DND-41 (cell line): ENCODE results near the gene ARHGAP28.

Source experiments
- ATAC-seq: fragments of 200-7000 bp; cut with Tn5 transposase; 3 replicates; pipeline ENCODE4 v1.9.1; 2021; ENCODE audit warnings: low read depth; ENCODE audit not compliant: insufficient read depth
- DNase-seq: peaks from one replicate; pipeline ENCODE4 v3.0.0-alpha.2; 2020
- H2AFZ ChIP-seq: 2 replicates; pipeline ENCODE4 v1.6.0; 2012; ENCODE audit warnings: low read depth, low read length
- H3K27ac ChIP-seq: 2 replicates; pipeline ENCODE4 v1.5.1; 2012; ENCODE audit warnings: low read length, inconsistent platforms
- H3K27me3 ChIP-seq: fragments of 200-600 bp; sonication (generic); 2 replicates; pipeline ENCODE4 v1.6.0; 2012; ENCODE audit warnings: low read length, mild to moderate bottlenecking, inconsistent platforms; ENCODE audit not compliant: insufficient read depth, poor library complexity
- H3K36me3 ChIP-seq: 2 replicates; pipeline ENCODE4 v1.5.1; 2012; ENCODE audit warnings: low read length, inconsistent platforms; ENCODE audit not compliant: insufficient read depth
- H3K4me1 ChIP-seq: 2 replicates; pipeline ENCODE4 v1.5.1; 2012; ENCODE audit warnings: mild to moderate bottlenecking, low read length; ENCODE audit not compliant: insufficient read depth
- H3K4me2 ChIP-seq: 2 replicates; pipeline ENCODE4 v1.6.0; 2012; ENCODE audit warnings: mild to moderate bottlenecking, moderate library complexity, low read length, inconsistent platforms; ENCODE audit not compliant: insufficient read depth
- H3K4me3 ChIP-seq, 2 experiments: fragments of 200-600 bp in 1 of 2; shearing (Covaris generic) in 1 of 2; 2 replicates each; pipeline ENCODE4 v1.5.1; 2012 to 2016; ENCODE audit warnings: inconsistent platforms in 2 of 2, low read length in 2 of 2, mild to moderate bottlenecking in 2 of 2, low read depth in 1 of 2, moderate library complexity in 1 of 2
- H3K79me2 ChIP-seq: 2 replicates; pipeline ENCODE4 v1.6.0; 2012; ENCODE audit warnings: low read length, inconsistent platforms; ENCODE audit not compliant: insufficient read depth
- H3K9ac ChIP-seq: 2 replicates; pipeline ENCODE4 v1.6.0; 2012; ENCODE audit warnings: low read depth, mild to moderate bottlenecking, inconsistent platforms, low read length, moderate library complexity
- H3K9me3 ChIP-seq: 2 replicates; pipeline ENCODE4 v1.5.1; 2012; ENCODE audit warnings: low read length, moderate library complexity, mild to moderate bottlenecking, inconsistent platforms; ENCODE audit not compliant: insufficient read depth, severe bottlenecking
- H4K20me1 ChIP-seq: 2 replicates; pipeline ENCODE4 v1.6.0; 2012; ENCODE audit warnings: low read length; ENCODE audit not compliant: insufficient read depth
- EZH2 ChIP-seq: IDR thresholded peaks from 3 replicates; pipeline ENCODE4 v1.6.1; 2012; ENCODE audit warnings: borderline replicate concordance, low read depth, mild to moderate bottlenecking, moderate library complexity, low read length, inconsistent platforms; ENCODE audit not compliant: severe bottlenecking
- TF ChIP-seq, protein P1 (sequence below): IDR thresholded peaks from 2 replicates; pipeline ENCODE4 v1.5.1; 2012; ENCODE audit warnings: borderline replicate concordance, low read length, moderate library complexity, mild to moderate bottlenecking; ENCODE audit not compliant: poor library complexity, severe bottlenecking; ENCODE audit errors: extremely low read depth

Gene ARHGAP28

DNA sequence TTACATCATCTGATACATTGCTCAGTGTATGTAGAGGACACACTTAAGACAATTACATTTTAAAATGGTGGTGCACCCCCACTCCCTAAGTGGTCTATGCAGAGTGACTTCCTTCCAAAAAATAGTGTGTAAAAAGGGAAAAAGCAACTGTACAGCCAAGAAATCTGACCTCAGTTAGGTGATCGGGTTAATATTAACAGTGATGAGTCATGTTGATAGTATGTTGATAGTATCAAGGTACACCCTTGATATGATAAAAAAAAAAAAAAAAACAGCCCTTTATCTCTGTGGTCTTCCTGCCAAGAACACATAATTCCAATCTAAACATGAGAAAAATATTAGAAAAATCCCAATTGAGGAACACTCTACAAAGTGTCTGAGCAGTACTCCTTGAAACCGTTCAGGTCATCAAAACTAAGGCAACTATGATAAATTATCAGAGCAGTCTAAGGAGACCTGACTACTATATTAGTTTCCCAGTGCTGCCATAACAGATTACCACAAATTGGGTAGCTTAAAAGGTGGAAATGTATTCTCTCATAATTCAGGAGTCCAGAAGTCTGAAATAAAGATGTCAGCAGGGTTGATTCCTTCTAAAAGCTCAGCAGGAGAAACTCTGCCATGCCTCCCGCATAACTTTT is 171.9 kb downstream of the ARHGAP28 start:
- Histone ChIP-seq H2AFZ (no peak overlapping the region), H3K4me2 (no peak overlapping the region), H3K27ac (no peak overlapping the region), H3K9ac (no peak overlapping the region), H3K79me2 (no peaks in the 10 kb centered on the region), H4K20me1 (no peaks in the 10 kb centered on the region), H3K36me3 (no peaks in the 10 kb centered on the region), H3K27me3 (no peaks in the 10 kb centered on the region), H3K4me3 (no peak overlapping the region), H3K4me1 (no peaks in the 10 kb centered on the region), H3K9me3 (peaks cover 3% of the 10 kb centered on the region)
- no peak for ATAC-seq
- no peak for DNase-seq
- no peak for TF ChIP-seq EZH2
- TF ChIP-seq, protein P1, sequence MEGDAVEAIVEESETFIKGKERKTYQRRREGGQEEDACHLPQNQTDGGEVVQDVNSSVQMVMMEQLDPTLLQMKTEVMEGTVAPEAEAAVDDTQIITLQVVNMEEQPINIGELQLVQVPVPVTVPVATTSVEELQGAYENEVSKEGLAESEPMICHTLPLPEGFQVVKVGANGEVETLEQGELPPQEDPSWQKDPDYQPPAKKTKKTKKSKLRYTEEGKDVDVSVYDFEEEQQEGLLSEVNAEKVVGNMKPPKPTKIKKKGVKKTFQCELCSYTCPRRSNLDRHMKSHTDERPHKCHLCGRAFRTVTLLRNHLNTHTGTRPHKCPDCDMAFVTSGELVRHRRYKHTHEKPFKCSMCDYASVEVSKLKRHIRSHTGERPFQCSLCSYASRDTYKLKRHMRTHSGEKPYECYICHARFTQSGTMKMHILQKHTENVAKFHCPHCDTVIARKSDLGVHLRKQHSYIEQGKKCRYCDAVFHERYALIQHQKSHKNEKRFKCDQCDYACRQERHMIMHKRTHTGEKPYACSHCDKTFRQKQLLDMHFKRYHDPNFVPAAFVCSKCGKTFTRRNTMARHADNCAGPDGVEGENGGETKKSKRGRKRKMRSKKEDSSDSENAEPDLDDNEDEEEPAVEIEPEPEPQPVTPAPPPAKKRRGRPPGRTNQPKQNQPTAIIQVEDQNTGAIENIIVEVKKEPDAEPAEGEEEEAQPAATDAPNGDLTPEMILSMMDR, result no peak

DNA sequence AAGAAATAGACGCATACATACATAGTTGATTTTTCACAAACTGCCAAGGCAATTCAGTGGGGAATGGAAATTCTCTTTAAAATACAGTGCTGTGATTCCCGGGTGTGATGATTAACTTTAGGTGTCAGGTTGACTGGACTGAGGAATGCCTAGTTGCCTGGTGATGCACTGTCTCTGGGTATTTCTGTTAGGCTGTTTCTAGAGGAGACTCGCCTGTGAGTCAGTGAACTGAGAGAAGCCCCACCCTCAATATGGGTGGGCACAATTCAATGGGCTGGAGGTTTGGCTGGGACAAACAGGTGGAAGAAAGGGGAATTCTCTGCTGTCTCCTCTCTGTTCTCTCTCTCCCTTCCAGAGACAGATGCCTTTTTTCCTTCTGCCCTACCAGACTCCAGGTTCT is 187.6 kb downstream of the ARHGAP28 start:
- ATAC-seq, result no peak
- H3K27ac ChIP-seq, result no peak overlapping the region
- no peak overlapping the region for H3K4me2 ChIP-seq
- H3K9me3 ChIP-seq, result peaks cover 4% of the 10 kb centered on the region
- H3K27me3 ChIP-seq, result no peaks in the 10 kb centered on the region
- no peak overlapping the region for H3K4me3 ChIP-seq
- no peak for TF ChIP-seq EZH2
- TF ChIP-seq, protein P1, result no peak
- DNase-seq, result no peak
- H4K20me1 ChIP-seq, result no peaks in the 10 kb centered on the region
- H2AFZ ChIP-seq, result no peak overlapping the region
- H3K79me2 ChIP-seq, result no peaks in the 10 kb centered on the region
- H3K9ac ChIP-seq, result no peak overlapping the region
- H3K4me1 ChIP-seq, result no peaks in the 10 kb centered on the region
- no peaks in the 10 kb centered on the region for H3K36me3 ChIP-seq

DNA sequence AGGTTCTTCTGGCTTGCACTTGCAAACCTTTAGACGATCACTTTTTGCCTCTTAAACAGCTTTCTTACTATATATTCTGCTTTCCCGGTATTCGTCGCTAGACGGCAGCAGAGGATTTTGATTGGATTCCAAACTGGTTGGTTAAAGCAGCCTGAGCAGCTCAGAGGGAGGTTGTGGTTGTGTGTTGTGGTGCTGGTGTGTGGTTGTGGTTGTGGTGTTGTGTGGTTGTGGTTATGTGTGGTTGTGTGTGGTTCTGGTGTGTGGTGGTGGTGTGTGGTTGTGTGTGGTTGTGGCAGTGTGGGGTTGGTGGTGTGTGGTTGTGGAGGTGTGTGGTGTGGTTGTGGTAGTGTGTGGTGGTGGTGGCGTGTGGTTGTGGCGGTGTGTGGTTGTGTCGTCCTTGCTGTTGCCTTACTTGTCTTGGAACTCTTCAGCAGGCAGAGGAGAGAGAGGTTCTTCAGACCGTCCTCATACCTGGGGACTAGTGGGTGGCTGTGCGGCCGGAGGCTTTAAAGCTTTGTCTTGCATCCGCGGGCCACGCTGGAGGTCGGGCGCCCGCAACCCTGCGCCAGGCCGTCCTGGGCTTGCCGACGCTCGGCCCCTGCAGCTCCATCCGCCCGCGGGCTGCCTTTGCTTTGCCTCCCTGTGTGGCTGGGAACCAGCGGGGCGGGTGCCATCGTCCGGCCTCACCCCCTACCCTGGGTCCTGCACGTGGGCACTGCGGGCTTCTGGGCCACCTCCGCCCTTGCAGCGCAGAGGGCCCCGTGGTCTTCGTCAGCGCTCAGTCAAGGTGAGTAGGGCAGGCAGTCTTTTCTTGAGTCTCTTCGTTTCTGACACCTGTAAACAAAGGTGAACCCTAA is 190.8 kb downstream of the ARHGAP28 start:
- no peak for DNase-seq
- H2AFZ ChIP-seq, result no peak overlapping the region
- H3K27ac ChIP-seq, result no peak overlapping the region

More for the DNA sequence above, 190.8 kb downstream of the ARHGAP28 start:
- Histone ChIP-seq H3K4me1 (no peaks in the 10 kb centered on the region), H4K20me1 (no peaks in the 10 kb centered on the region), H3K4me2 (no peak overlapping the region), H3K9me3 (peaks cover 4% of the 10 kb centered on the region), H3K27me3 (no peaks in the 10 kb centered on the region), H3K9ac (no peak overlapping the region), H3K79me2 (no peaks in the 10 kb centered on the region), H3K36me3 (no peaks in the 10 kb centered on the region), H3K4me3 (no peak overlapping the region)
- no peak for TF ChIP-seq EZH2
- TF ChIP-seq, protein P1, result no peak
- no peak for ATAC-seq
